DND-41 (cell line): ENCODE measurements around the gene MBTPS1.

Experiments
- CTCF ChIP-seq: IDR thresholded peaks from 2 replicates; pipeline ENCODE4 v1.5.1; 2012; ENCODE audit warnings: borderline replicate concordance, low read length, moderate library complexity, mild to moderate bottlenecking; ENCODE audit not compliant: poor library complexity, severe bottlenecking; ENCODE audit errors: extremely low read depth
- EZH2 ChIP-seq: IDR thresholded peaks from 3 replicates; pipeline ENCODE4 v1.6.1; 2012; ENCODE audit warnings: borderline replicate concordance, low read depth, mild to moderate bottlenecking, moderate library complexity, low read length, inconsistent platforms; ENCODE audit not compliant: severe bottlenecking

GRCh38 chr16:84018710-84019109 is 98.0 kb downstream of the MBTPS1 start:
- TF ChIP-seq CTCF: no peak
- no peak for TF ChIP-seq EZH2
